SK-N-SH (cell line): ENCODE results near the gene LCN9. TPM values are rescaled to one million over a fixed set of nuclear protein-coding genes. Genes with fewer than 3 reads are reported as not detected.

Experiments used
- CTCF ChIA-PET: fragments of 300-600, 350-600 bp; formaldehyde crosslinking; extraction: SDS; loops from one replicate; lab custom pipeline; 2021; lab: Yijun Ruan, JAX
- POLR2A ChIA-PET: fragments of 350-600 bp; sonication (Branson Sonifier 250); formaldehyde crosslinking; extraction: SDS; loops from one replicate; lab custom pipeline; 2020; ENCODE audit warnings: antibody characterized with exemption, inconsistent platforms; lab: Yijun Ruan, JAX
- DNase-seq: peaks from one replicate; pipeline ENCODE4 v3.0.0; 2012
- H2AFZ ChIP-seq: fragments of 200-600 bp; sonication (generic); 2 replicates; pipeline ENCODE4 v1.8.1; 2016; ENCODE audit warnings: antibody characterized with exemption, mild to moderate bottlenecking, low read depth
- H3F3A ChIP-seq: fragments of 200-600 bp; sonication (generic); replicated peaks from 2 replicates; pipeline ENCODE3; 2016; ENCODE audit warnings: antibody characterized with exemption, mild to moderate bottlenecking; ENCODE audit not compliant: insufficient read depth
- H3K27ac ChIP-seq, 2 experiments: fragments of 200-500 bp in 1 of 2; fragments of 200-600 bp in 1 of 2; sonication (Bioruptor generic) in 1 of 2; sonication (generic), shearing (Covaris generic) in 1 of 2; 2 replicates each; pipeline versions ENCODE4 v1.5.1 to v1.6.1; 2014 to 2016; ENCODE audit warnings: low read depth in 2 of 2, inconsistent platforms in 1 of 2, low read length in 1 of 2, mild to moderate bottlenecking in 1 of 2, mixed read lengths in 1 of 2
- H3K27me3 ChIP-seq: fragments of 200-600 bp; sonication (generic), shearing (Covaris generic); 2 replicates; pipeline ENCODE4 v1.6.1; 2016; ENCODE audit warnings: mixed run types; ENCODE audit not compliant: insufficient read depth
- H3K36me3 ChIP-seq, 2 experiments: fragments of 200-500 bp in 1 of 2; fragments of 200-600 bp in 1 of 2; sonication (Bioruptor generic) in 1 of 2; sonication (generic) in 1 of 2; replicated peaks in 1 of 2; 2 replicates each; pipeline versions ENCODE3 to v1.5.1; 2014 to 2016; ENCODE audit warnings: low read length in 1 of 2, mild to moderate bottlenecking in 1 of 2; ENCODE audit not compliant: insufficient read depth in 2 of 2, control insufficient read depth in 1 of 2
- H3K4me1 ChIP-seq, 2 experiments: fragments of 200-500 bp in 1 of 2; fragments of 200-600 bp in 1 of 2; sonication (Bioruptor generic) in 1 of 2; sonication (generic), shearing (Covaris generic) in 1 of 2; 2 replicates each; pipeline versions ENCODE4 v1.5.1 to v1.6.1; 2014 to 2016; ENCODE audit warnings: low read depth in 1 of 2, low read length in 1 of 2, mixed run types in 1 of 2; ENCODE audit not compliant: insufficient read depth in 2 of 2, control insufficient read depth in 1 of 2
- H3K4me2 ChIP-seq: fragments of 200-600 bp; sonication (generic), shearing (Covaris generic); 2 replicates; pipeline ENCODE4 v1.6.1; 2017; ENCODE audit warnings: mixed run types
- H3K4me3 ChIP-seq, 2 experiments: fragments of 200-500 bp in 1 of 2; fragments of 200-600 bp in 1 of 2; sonication (Bioruptor generic) in 1 of 2; sonication (generic), shearing (Covaris generic) in 1 of 2; 2 replicates each; pipeline versions ENCODE4 v1.5.1 to v1.8.1; 2014 to 2016; ENCODE audit warnings: low read depth in 2 of 2, inconsistent platforms in 1 of 2, low read length in 1 of 2, mild to moderate bottlenecking in 1 of 2, mixed read lengths in 1 of 2, moderate library complexity in 1 of 2
- H3K79me2 ChIP-seq: fragments of 200-600 bp; sonication (generic); 2 replicates; pipeline ENCODE4 v1.8.1; 2017; ENCODE audit warnings: mild to moderate bottlenecking; ENCODE audit not compliant: insufficient read depth
- H3K9ac ChIP-seq: fragments of 200-600 bp; sonication (generic); 2 replicates; pipeline ENCODE4 v1.6.1; 2017; ENCODE audit warnings: mixed run types
- H3K9me2 ChIP-seq: fragments of 200-600 bp; sonication (generic); 2 replicates; pipeline ENCODE4 v1.6.1; 2017; ENCODE audit warnings: mixed run types
- H3K9me3 ChIP-seq: fragments of 200-600 bp; sonication (generic); 2 replicates; pipeline ENCODE4 v1.6.1; 2017; ENCODE audit warnings: mixed run types, mild to moderate bottlenecking, moderate library complexity
- H4K20me1 ChIP-seq: fragments of 200-600 bp; sonication (generic); 2 replicates; pipeline ENCODE4 v1.6.1; 2017; ENCODE audit warnings: mild to moderate bottlenecking, mixed run types; ENCODE audit not compliant: insufficient read depth
- EP300 ChIP-seq, 2 experiments: IDR thresholded peaks; 2 replicates each; pipeline versions ENCODE4 v1.4.0 to v1.6.1; 2012; ENCODE audit warnings: borderline replicate concordance in 1 of 2, low read depth in 1 of 2, low read length in 1 of 2
- EZH2phosphoT487 ChIP-seq: fragments of 200-600 bp; sonication (generic); IDR thresholded peaks from 2 replicates; pipeline ENCODE4 v1.6.1; 2017; ENCODE audit warnings: low read depth, mixed run types, mild to moderate bottlenecking, antibody characterized with exemption, moderate library complexity, borderline replicate concordance
- JUND ChIP-seq: IDR thresholded peaks from 2 replicates; pipeline ENCODE4 v1.4.0; 2012
- MXI1 ChIP-seq: IDR thresholded peaks from 2 replicates; pipeline ENCODE4 v1.6.1; 2012; ENCODE audit warnings: mild to moderate bottlenecking, low read depth, low read length, improper control_type of control experiment
- NFIC ChIP-seq: IDR thresholded peaks from 2 replicates; pipeline ENCODE4 v1.4.0; 2012; ENCODE audit warnings: borderline replicate concordance
- NRF1 ChIP-seq: IDR thresholded peaks from 2 replicates; pipeline ENCODE4 v1.6.1; 2012; ENCODE audit warnings: low read depth, mild to moderate bottlenecking, low read length
- POLR2AphosphoS5 ChIP-seq: IDR thresholded peaks from 2 replicates; pipeline ENCODE4 v1.6.1; 2012; ENCODE audit warnings: low read depth, low read length
- RAD21 ChIP-seq: IDR thresholded peaks from 2 replicates; pipeline ENCODE4 v1.6.1; 2012; ENCODE audit warnings: mild to moderate bottlenecking, low read length
- RCOR1 ChIP-seq: fragments of 150-350 bp; IDR thresholded peaks from 2 replicates; pipeline ENCODE4 v1.6.1; 2017; ENCODE audit warnings: antibody characterized with exemption, low read length
- RXRA ChIP-seq: IDR thresholded peaks from 2 replicates; pipeline ENCODE4 v1.4.0; 2012; ENCODE audit warnings: low read depth, mild to moderate bottlenecking, borderline replicate concordance
- TCF12 ChIP-seq: IDR thresholded peaks from 2 replicates; pipeline ENCODE4 v1.4.0; 2012
- TEAD4 ChIP-seq: IDR thresholded peaks from 2 replicates; pipeline ENCODE4 v1.4.0; 2012; ENCODE audit warnings: mild to moderate bottlenecking, borderline replicate concordance; ENCODE audit not compliant: insufficient read depth
- WGBS: methylation state at CpG from one replicate; pipeline ENCODE4 v1.1.6; 2017; ENCODE audit warnings: low lambda C conversion rate; 5-methylcytosine and 5-hydroxymethylcytosine counted together
- polyA plus RNA-seq, 3 experiments: library from polyadenylated mRNA; depleted of rRNA; stranded (reverse); fragments of >200 nt; gene quantifications; 2 replicates each; pipeline ENCODE4 v1.2.3, GENCODE V29; 2012
- TF ChIP-seq, protein P1 (sequence below): IDR thresholded peaks from 2 replicates; pipeline ENCODE4 v1.4.0; 2012; ENCODE audit warnings: low read depth, borderline replicate concordance
- TF ChIP-seq, protein P2 (sequence below): fragments of 150-350 bp; IDR thresholded peaks from 2 replicates; pipeline ENCODE4 v1.6.1; 2016; ENCODE audit warnings: mild to moderate bottlenecking, low read depth, low read length
- TF ChIP-seq, protein P3 (sequence below): IDR thresholded peaks from 2 replicates; pipeline ENCODE4 v1.6.1; 2012; ENCODE audit warnings: mild to moderate bottlenecking, low read depth, low read length, moderate library complexity
- TF ChIP-seq, protein P4 (sequence below): IDR thresholded peaks from 2 replicates; pipeline ENCODE4 v1.4.0; 2012; ENCODE audit warnings: low read depth, borderline replicate concordance

Gene LCN9
- polyA plus RNA-seq, 1 of the 3 experiments (the other 2 are of a cell fraction), result not detected

DNA sequence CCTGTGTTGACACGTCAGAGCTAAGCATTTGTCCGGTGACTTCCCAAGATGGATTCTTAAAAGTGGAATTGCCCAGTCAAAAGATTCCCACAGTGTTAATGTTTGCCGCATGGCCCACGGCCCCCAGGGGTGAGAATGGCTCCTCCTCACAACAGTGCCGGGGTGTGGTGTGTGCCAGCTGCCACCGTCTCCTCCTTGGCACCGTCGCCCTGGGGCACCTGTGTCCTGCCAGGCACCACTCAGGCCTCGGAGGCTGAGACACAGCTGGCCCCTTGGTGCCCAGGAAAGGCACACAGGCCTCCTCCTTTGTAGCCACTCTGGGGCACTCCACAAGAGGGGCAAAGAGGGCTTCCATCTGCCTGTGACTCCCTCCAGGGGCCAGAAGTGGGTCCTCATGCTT is 43.2 kb downstream of the LCN9 start:
- 75% methylated on average over 6 of the region's 9 CpGs for WGBS
- no peaks in the 10 kb centered on the region for H3F3A ChIP-seq

More for the DNA sequence above, 43.2 kb downstream of the LCN9 start:
- Histone ChIP-seq H3K36me3 (no peaks in the 10 kb centered on the region), H3K9ac (no peak overlapping the region), H4K20me1 (no peaks in the 10 kb centered on the region), H3K9me3 (no peaks in the 10 kb centered on the region), H3K4me2 (no peak overlapping the region), H3K27me3 (no peaks in the 10 kb centered on the region), H3K4me3 (no peak overlapping the region), H3K9me2 (no peaks in the 10 kb centered on the region), H3K27ac (no peak overlapping the region), H3K79me2 (no peaks in the 10 kb centered on the region), H2AFZ (no peak overlapping the region), H3K4me1 (peaks cover 0 to 39% of the 10 kb centered on the region in 2 experiments; a peak in 1 of 4 replicates)
- POLR2A ChIA-PET, result no interaction called here
- no peak for DNase-seq
- TF ChIP-seq TEAD4 (no peak), TCF12 (no peak), EP300 (IDR thresholded peaks at IDR 0.05; ENCODE audit: borderline replicate concordance in 1 of 2, low read depth in 1 of 2, low read length in 1 of 2) (no peak), RCOR1 (no peak), EZH2phosphoT487 (no peak), NFIC (no peak), MXI1 (no peak), RXRA (no peak), JUND (no peak), RAD21 (no peak), NRF1 (no peak), POLR2AphosphoS5 (no peak)
- TF ChIP-seq, protein P1, sequence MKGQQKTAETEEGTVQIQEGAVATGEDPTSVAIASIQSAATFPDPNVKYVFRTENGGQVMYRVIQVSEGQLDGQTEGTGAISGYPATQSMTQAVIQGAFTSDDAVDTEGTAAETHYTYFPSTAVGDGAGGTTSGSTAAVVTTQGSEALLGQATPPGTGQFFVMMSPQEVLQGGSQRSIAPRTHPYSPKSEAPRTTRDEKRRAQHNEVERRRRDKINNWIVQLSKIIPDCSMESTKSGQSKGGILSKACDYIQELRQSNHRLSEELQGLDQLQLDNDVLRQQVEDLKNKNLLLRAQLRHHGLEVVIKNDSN, result no peak
- TF ChIP-seq, protein P2, sequence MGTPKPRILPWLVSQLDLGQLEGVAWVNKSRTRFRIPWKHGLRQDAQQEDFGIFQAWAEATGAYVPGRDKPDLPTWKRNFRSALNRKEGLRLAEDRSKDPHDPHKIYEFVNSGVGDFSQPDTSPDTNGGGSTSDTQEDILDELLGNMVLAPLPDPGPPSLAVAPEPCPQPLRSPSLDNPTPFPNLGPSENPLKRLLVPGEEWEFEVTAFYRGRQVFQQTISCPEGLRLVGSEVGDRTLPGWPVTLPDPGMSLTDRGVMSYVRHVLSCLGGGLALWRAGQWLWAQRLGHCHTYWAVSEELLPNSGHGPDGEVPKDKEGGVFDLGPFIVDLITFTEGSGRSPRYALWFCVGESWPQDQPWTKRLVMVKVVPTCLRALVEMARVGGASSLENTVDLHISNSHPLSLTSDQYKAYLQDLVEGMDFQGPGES, result no peak
- TF ChIP-seq, protein P3, sequence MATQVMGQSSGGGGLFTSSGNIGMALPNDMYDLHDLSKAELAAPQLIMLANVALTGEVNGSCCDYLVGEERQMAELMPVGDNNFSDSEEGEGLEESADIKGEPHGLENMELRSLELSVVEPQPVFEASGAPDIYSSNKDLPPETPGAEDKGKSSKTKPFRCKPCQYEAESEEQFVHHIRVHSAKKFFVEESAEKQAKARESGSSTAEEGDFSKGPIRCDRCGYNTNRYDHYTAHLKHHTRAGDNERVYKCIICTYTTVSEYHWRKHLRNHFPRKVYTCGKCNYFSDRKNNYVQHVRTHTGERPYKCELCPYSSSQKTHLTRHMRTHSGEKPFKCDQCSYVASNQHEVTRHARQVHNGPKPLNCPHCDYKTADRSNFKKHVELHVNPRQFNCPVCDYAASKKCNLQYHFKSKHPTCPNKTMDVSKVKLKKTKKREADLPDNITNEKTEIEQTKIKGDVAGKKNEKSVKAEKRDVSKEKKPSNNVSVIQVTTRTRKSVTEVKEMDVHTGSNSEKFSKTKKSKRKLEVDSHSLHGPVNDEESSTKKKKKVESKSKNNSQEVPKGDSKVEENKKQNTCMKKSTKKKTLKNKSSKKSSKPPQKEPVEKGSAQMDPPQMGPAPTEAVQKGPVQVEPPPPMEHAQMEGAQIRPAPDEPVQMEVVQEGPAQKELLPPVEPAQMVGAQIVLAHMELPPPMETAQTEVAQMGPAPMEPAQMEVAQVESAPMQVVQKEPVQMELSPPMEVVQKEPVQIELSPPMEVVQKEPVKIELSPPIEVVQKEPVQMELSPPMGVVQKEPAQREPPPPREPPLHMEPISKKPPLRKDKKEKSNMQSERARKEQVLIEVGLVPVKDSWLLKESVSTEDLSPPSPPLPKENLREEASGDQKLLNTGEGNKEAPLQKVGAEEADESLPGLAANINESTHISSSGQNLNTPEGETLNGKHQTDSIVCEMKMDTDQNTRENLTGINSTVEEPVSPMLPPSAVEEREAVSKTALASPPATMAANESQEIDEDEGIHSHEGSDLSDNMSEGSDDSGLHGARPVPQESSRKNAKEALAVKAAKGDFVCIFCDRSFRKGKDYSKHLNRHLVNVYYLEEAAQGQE, result no peak
- TF ChIP-seq, protein P4, sequence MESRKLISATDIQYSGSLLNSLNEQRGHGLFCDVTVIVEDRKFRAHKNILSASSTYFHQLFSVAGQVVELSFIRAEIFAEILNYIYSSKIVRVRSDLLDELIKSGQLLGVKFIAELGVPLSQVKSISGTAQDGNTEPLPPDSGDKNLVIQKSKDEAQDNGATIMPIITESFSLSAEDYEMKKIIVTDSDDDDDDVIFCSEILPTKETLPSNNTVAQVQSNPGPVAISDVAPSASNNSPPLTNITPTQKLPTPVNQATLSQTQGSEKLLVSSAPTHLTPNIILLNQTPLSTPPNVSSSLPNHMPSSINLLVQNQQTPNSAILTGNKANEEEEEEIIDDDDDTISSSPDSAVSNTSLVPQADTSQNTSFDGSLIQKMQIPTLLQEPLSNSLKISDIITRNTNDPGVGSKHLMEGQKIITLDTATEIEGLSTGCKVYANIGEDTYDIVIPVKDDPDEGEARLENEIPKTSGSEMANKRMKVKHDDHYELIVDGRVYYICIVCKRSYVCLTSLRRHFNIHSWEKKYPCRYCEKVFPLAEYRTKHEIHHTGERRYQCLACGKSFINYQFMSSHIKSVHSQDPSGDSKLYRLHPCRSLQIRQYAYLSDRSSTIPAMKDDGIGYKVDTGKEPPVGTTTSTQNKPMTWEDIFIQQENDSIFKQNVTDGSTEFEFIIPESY, result no peak
- CTCF ChIA-PET, result interaction anchor here (1.4 to 1.6 kb wide), 2 partner anchors 9 to 159 kb away, joined by 4 to 7 read pairs; no protein-coding TSS in a partner anchor
